ENCODE data around the gene LMF1.

DNA sequence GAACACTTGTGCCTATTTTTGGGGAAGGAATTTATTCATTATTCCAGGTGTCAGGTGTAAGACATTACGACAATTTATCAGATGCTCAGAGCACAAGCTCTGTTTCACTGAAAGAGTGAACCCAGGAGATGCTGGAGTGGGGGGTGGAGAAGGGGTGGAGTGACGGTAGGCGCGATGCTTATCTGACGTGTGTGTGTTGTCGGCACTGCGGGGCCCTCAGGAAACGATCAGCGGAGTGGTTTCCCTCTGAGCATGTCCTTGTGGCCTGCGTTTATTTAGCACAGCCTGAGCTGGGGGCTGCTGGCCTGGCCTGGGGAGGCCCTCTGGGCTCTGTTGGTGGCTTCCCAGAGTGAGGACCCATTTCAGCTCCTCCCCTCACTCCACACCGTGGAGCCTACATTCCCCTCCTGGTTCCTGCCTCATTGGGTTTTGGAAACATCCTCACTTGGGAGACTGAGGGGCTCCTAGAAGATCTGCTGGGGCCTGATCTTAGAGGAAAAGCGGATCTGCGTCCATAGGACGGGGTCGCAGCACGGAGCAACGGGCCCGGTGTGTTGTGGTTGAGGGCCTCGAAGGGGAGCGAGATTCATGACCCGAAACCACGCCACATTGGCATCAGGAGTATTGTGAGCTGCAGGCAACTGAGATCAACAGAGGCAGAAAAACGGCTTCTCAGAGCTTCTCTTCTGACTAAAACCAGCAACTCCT, 151.3 kb downstream of the LMF1 start:
- TF ChIP-seq CTCF (IDR thresholded peaks at IDR 0.05) (no peak), POLR2A (IDR thresholded peaks at IDR 0.05) (no peak)
